AG04450 (cell line): Measurements from ENCODE around the gene ZNF512B. TPM values are rescaled to one million over a fixed set of nuclear protein-coding genes. Genes with fewer than 3 reads are reported as not detected.
"Not testable (repeated sequence)": the region's sequence is repeated elsewhere in the genome, so short reads cannot be mapped to it uniquely, and the experiment has no call there.

Source experiments
- CTCF ChIA-PET: fragments of 300-600, 350-600 bp; formaldehyde crosslinking; extraction: SDS; loops from one replicate; lab custom pipeline; 2022; ENCODE audit warnings: antibody characterized with exemption, inconsistent platforms; lab: Charles Lee
- POLR2A ChIA-PET: fragments of 350-600 bp; formaldehyde crosslinking; extraction: SDS; loops from one replicate; lab custom pipeline; 2021; ENCODE audit warnings: antibody characterized with exemption, inconsistent platforms; lab: Yijun Ruan, JAX
- DNase-seq: peaks from one replicate; pipeline ENCODE4 v3.0.0-alpha.2; 2011; ENCODE audit warnings: low read depth, low spot score
- H3K27ac ChIP-seq: one replicate; pipeline ENCODE4 v1.5.1; 2012; ENCODE audit warnings: low read depth, low read length, control low read depth
- H3K27me3 ChIP-seq: one replicate; pipeline ENCODE4 v1.6.0; 2012; ENCODE audit warnings: low read length; ENCODE audit not compliant: control insufficient read depth, insufficient read depth
- H3K4me3 ChIP-seq: 2 replicates; pipeline ENCODE4 v1.5.1; 2011; ENCODE audit warnings: mild to moderate bottlenecking, low read depth, low read length, control low read depth
- H3K9me3 ChIP-seq: 2 replicates; pipeline ENCODE4 v1.5.1; 2012; ENCODE audit warnings: low read length; ENCODE audit not compliant: control insufficient read depth, insufficient read depth
- CTCF ChIP-seq: IDR thresholded peaks from 2 replicates; pipeline ENCODE4 v1.5.1; 2011; ENCODE audit warnings: low read depth, low read length, control low read depth, inconsistent platforms
- polyA plus RNA-seq: library from polyadenylated mRNA; depleted of rRNA; stranded (reverse); fragments of >200 nt; gene quantifications from 2 replicates; pipeline ENCODE4 v1.2.3, GENCODE V29; 2011

The ZNF512B gene
- polyA plus RNA-seq, 1 experiment = 4.0 TPM

- ChIA-PET CTCF (no interaction called here), POLR2A (interaction anchor here (0.6 to 0.7 kb wide), 2 partner anchors 9 to 19 kb away, joined by 4 read pairs; no protein-coding TSS in a partner anchor)
- no peak for TF ChIP-seq CTCF
- Histone ChIP-seq H3K27ac (no peak overlapping the region), H3K4me3 (no peak overlapping the region), H3K27me3 (no peaks in the 10 kb centered on the region), H3K9me3 (no peaks in the 10 kb centered on the region; the same call in 1 of the 2 replicates)
- DNase-seq = no peak
Measured at GRCh38 chr20:63931735-63932134, 38.0 kb downstream of the ZNF512B start.

GRCh38 chr20:63930971-63931553 lies 38.7 kb downstream of the ZNF512B start:
- ChIA-PET POLR2A (interaction anchor here (0.7 kb wide), 1 partner anchor 19 kb away, joined by 4 read pairs; no protein-coding TSS in a partner anchor), CTCF (no interaction called here)
- no peak for DNase-seq
- Histone ChIP-seq H3K27me3 (no peaks in the 10 kb centered on the region), H3K27ac (no peak overlapping the region), H3K9me3 (no peaks in the 10 kb centered on the region; the same call in 1 of the 2 replicates), H3K4me3 (no peak overlapping the region)
- no peak for TF ChIP-seq CTCF

- DNase-seq, CTCF ChIA-PET, H3K27ac ChIP-seq, POLR2A ChIA-PET, H3K4me3 ChIP-seq, H3K9me3 ChIP-seq, H3K27me3 ChIP-seq: not testable (repeated sequence)
Measured at GRCh38 chr20:63929473-63929883, 40.3 kb downstream of the ZNF512B start.

- Histone ChIP-seq H3K4me3 (no peak overlapping the region), H3K27me3 (no peaks in the 10 kb centered on the region), H3K27ac (no peak overlapping the region), H3K9me3 (no peaks in the 10 kb centered on the region; the same call in 1 of the 2 replicates)
- no peak for TF ChIP-seq CTCF
- ChIA-PET POLR2A (no interaction called here), CTCF (no interaction called here)
- no peak for DNase-seq
Measured at GRCh38 chr20:63929071-63929470, 40.7 kb downstream of the ZNF512B start.

- CTCF ChIA-PET = no interaction called here
- no peak overlapping the region for H3K4me3 ChIP-seq
- POLR2A ChIA-PET = interaction anchor here (0.7 kb wide), 1 partner anchor 143 kb away, joined by 3 read pairs; no protein-coding TSS in a partner anchor
- H3K9me3 ChIP-seq = no peaks in the 10 kb centered on the region
- TF ChIP-seq CTCF = no peak
- no peak for DNase-seq
- no peaks in the 10 kb centered on the region for H3K27me3 ChIP-seq
- H3K27ac ChIP-seq = no peak overlapping the region
Measured at GRCh38 chr20:63926298-63926697, 43.4 kb downstream of the ZNF512B start.
